Islet of Langerhans (tissue), 1 donor: ENCODE results near the gene TUBB2B.
"Not testable (repeated sequence)": the region's sequence is repeated elsewhere in the genome, so short reads cannot be mapped to it uniquely, and the experiment has no call there.

Experiments used
- FAIRE-seq: peaks from one replicate; lab custom pipeline; 2011; peaks lifted over from hg19 to GRCh38; lab: Jason Lieb, UNC

TUBB2B gene

GRCh38 chr6:3186974-3187382 is 40.5 kb downstream of the TUBB2B start:
- no peak for FAIRE-seq

DNA sequence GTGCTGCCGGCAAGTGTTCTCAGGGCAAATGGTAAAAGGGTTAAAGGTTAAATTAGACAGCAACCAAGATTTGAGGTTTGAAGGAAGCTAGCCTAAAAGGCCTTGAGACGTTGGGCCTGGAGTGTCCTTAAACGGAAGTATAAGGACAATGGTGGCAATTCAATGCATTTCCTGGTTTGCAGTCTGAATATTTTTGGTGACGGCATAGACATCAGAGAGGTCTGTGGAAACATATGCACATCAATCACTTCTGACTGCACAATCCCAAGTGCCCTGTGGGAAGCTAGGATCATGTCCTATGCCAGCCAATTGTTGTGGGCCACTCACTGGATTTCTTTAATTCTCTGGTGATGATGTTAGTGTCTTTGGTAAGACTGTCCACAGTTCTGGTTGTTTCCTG is 44.4 kb downstream of the TUBB2B start:
- no peak for FAIRE-seq

DNA sequence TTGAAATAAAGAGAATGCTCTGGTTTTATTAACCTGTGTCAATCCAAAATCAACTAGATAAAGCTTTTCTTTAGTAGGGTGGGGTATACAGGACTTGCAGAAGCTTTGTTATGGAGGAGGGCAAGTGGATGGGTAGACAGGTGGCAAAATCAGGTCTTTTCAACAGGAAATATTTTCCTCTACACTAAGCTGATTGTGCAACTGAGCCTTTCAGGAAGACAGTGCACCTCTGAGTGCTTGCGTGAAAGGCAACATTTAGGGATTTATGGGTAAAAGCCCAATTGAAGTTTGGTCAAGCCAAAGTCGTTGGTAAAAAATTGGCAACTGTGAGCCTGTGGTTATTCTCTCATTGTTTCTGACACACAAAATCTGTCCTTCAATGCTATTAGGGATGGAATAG is 46.3 kb downstream of the TUBB2B start:
- FAIRE-seq, result no peak

DNA sequence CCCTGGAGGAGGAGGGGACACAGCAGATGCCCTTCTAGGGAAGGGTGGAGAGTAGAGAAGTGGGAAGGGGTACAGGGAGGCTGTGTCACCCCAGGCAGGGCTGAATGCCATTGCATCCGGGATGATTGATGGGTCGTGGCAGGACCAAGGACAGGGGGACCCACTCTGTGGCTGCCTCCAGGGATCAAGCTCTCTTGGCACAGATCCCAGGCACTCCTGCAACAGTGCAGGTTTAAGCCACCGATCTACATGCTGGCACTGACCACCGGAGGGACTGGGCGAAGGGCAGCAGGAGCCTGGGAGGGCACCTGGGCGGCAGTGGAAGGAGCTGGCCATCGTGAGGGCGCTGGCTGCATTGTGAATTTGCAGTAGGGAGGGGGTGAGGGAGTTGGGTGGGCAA is 47.5 kb downstream of the TUBB2B start:
- FAIRE-seq, result not testable (repeated sequence)

DNA sequence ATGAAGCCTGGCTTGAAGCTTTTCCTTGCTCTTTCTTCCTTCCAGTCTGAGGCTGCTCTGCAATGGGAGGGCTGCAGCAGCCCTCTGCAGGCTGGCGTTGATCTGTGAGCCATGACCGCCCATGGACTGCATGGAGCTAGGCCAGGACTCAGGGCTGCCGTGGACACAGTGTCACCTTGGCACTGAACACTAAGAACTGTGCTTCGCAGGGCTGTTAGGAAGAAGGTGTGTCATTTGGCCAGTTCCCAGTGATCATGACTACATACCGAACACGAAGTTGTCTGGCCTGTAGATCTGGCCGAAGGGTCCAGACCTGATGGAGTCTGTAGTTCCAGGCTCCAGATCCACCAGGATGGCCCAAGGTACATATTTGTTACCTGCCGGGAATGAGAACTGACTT is 48.8 kb downstream of the TUBB2B start:
- not testable (repeated sequence) for FAIRE-seq

DNA sequence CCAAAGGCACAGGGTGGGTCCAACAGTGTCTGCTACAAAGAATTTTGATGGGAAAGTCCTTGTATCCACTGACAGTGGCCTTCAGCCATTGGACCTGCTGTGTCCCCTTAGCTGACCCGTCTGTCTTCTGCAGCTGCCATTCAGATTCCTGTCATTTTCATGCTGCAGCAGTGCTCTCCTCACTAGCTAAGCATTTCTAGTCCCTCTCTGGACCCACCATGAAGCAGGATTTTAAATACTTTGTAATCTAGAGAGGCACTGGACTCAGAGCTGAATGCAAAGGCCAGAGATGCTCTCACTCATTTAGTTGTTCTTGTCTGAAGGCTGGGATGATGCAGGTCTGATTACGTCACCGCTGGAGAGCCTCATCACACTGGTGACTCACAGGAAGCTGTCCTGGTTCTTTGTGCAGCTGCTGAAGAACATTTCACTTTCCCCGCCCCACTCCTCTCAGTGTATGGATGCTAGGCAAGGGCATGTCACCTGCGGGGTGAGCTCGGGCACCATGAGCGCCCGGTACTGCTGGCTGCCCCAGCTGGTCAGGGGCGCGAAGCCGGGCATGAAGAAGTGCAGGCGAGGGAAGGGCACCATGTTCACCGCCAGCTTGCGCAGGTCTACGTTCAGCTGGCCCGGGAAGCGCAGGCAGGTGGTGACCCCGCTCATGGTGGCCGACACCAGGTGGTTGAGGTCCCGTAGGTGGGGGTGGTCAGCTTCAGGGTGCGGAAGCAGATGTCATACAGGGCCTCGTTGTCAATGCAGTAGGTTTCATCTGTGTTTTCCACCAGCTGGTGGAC is 50.7 kb downstream of the TUBB2B start:
- no peak for FAIRE-seq

GRCh38 chr6:3175715-3176402 is 51.6 kb downstream of the TUBB2B start:
- no peak for FAIRE-seq
